GM18507 (cell line): ENCODE data around the gene POLR2J.
A peak's percentile ranks its signal among the peaks of the same experiment; 100 is the strongest.
"Not testable (repeated sequence)": the region's sequence is repeated elsewhere in the genome, so short reads cannot be mapped to it uniquely, and the experiment has no call there.

Experiments
- DNase-seq: peaks from one replicate; pipeline ENCODE4 v3.0.0; 2011; ENCODE audit warnings: low read depth; ENCODE audit not compliant: insufficient read length; ENCODE audit errors: extremely low spot score
- FAIRE-seq: peaks from 2 replicates; lab custom pipeline; 2011; peaks lifted over from hg19 to GRCh38; lab: Jason Lieb, UNC

POLR2J gene

GRCh38 chr7:102478314-102479208 lies at the start of gene POLR2J:
POLR2J (minus strand) TSS chr7:102478922; CDS start chr7:102478860, 62 bp downstream.
- FAIRE-seq = not testable (repeated sequence)

GRCh38 chr7:102527822-102528793 lies 49.4 kb upstream of the POLR2J start:
- not testable (repeated sequence) for DNase-seq, FAIRE-seq

More at GRCh38 chr7:102478314-102479208, at the start of gene POLR2J:
- DNase-seq = not testable (repeated sequence)

DNA sequence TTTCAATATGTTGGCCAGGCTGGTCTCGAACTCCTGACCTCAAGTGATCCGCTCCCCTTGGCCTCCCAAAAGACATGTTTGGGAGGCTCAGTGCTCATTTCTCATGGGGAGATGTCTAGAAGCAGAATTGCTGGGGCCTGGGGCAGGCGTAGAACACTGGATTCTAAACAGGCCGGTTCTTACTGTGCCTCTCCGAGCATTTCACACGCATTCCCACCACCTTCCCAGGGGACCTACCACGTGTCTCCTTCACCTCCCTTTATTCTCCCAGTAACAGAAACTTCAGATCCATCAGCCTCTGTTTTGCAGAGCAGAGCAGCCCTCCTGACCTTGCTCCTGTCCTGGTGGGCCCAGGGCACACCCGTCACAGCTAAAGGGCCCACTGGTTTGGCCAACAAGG lies 48.5 kb upstream of the POLR2J start:
- FAIRE-seq, DNase-seq: not testable (repeated sequence)

DNA sequence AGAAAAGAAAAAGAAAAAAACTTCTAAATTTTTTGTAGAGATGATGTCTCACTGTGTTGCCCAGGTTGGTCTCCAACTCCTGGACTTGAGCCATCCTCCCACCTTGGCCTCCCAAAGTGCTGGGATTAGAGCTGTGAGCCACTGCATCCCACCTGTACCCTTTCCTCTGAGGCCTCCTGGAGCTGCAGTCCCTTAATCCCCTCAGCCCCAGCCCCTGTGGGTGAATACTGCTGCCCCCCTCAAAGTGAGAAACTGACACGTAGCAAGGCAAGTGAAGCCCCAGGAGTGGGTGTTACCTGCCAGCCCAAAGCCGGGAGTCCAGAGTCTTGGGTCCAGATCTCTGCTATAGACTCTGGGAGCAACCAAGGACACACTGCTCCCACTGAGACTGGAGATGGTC lies 46.1 kb upstream of the POLR2J start:
- DNase-seq, FAIRE-seq: not testable (repeated sequence)

DNA sequence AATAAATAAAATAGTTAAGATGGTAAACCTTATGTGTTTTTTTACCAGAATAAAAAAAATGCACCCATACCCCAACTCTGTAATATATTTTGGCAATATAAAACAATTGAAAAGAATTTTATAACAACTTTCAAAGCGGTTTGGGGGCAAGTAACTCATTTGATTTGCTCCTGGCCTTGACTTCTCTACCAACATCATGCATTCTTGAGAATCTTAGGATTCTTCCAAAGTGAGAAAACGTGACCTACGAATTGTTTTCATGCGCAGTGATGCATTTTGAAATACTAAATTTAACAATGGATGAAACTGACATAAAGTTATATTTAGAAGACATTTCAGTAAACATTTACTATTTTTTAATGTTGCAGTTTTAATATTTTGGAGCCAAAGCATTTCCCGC lies 42.1 kb upstream of the POLR2J start:
- not testable (repeated sequence) for DNase-seq, FAIRE-seq

GRCh38 chr7:102517550-102518147 lies 38.9 kb upstream of the POLR2J start, which contains the start of gene RASA4B:
RASA4B (minus strand) TSS chr7:102517777; CDS start chr7:102517710, 67 bp downstream.
- FAIRE-seq = peak; percentile 29
- DNase-seq = not testable (repeated sequence)

DNA sequence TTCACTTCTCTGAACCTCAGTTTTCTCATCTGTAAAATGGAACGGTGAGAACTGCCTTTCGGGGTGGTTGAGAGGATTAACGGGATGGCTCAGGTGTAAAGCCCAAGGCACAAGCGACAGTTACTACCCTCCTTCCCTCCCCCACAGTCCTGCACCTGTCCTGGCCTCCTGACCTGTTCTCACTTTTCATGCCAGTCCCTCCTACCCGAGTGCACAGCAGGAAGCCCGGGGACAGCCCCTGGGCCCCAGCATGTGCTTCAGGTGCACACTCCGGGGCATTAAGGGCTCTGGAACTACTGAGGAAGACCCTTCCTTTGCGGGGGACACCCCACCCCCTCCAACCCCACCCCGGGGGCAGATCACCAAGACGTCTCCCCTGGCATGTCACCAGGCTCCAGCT lies 38.2 kb upstream of the POLR2J start:
- DNase-seq = not testable (repeated sequence)
- peak; percentile 63 for FAIRE-seq

DNA sequence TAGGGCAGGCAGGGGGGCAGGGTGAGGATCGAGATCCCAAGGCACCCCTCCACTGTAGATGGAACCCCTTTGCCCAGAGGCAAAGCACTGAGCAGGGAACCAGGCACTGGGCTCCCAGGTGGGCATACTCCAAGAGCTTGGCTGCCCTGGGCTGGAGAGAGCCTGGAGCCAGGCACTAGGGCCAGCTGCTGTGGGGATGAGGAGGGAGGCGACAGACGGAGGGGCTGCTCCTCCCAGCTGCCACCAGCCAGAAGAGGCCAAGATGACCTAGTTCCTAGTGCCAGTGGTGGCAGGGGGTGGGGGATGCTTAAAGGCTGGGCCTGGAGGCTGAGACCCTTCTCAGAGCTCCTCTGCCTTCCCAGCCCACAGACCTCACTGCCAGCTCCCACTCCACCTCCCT lies 37.2 kb upstream of the POLR2J start:
- not testable (repeated sequence) for FAIRE-seq, DNase-seq

GRCh38 chr7:102514881-102515721 lies 36.4 kb upstream of the POLR2J start:
- peak; percentile 92 for FAIRE-seq
- DNase-seq = not testable (repeated sequence)

GRCh38 chr7:102512642-102513221 lies 34.0 kb upstream of the POLR2J start:
- FAIRE-seq, DNase-seq: not testable (repeated sequence)

DNA sequence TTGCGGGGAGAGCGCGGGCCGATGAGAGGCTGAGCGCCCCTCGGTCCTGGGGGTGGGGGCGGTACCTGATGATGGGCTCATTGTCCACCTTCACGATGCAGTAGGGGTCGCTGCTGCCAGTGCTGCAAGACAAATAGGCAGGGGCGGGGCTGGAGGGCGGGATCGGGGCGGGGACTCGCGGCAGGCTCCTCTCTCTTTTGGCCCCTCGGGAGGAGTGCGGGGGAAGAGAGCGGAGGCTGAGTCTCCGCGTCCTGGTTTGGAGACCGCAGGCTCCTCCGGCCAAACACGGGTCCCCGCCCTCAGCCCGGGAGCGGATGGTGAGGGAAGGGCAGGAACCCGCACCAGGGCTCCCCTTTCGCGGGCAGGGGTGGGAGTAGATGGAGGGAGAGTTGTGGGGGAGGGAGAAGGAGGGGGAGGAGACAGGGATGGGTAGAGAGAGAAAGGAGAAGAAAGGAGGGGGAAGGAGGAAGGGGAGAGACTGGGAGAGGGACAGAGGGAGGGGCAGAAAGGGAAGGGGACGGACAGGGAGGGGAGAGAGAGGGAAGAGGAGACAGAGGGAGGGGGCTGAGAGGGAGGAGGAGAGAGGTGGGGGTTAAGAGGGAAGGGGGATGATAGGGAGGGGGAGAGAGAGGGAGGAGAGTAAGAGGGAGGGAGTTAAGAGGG lies 33.3 kb upstream of the POLR2J start:
- not testable (repeated sequence) for DNase-seq
- FAIRE-seq = peak; percentile 71

- DNase-seq = not testable (repeated sequence)
These were observed 31.9 kb upstream of the POLR2J start for GRCh38 chr7:102510575-102510974.

DNA sequence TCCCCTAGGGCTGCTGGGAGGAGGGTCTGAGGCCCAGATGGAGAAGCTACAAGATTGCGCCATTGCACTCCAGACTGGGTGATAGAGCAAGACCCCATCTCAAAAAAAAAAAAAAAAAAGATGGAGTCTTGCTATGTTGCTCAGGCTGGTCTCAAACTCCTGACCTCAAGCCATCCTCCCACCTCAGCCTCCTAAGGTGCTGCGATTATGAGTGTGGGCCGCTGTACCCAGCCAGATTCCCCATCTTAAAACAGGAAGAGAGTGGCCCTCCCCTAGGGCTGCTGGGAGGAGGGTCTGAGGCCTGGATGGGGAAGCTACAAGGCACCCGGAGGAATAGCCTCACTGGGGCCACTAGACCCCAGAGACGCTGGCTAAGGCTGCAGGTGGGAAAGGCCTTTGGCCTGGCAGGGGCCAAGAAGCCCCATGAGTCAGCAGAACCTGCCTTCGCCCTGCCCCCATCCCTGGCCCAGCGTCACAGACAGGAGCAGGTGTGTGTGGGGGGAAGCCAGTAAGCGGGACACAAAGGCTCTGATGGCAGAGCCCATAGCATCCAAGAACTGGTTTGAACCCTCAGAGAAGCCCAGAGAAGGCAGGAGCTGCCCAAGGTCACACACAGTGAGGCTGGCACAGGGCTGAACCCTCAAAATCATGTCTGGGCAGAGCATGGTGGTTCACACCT lies 28.8 kb upstream of the POLR2J start:
- not testable (repeated sequence) for DNase-seq, FAIRE-seq

More at GRCh38 chr7:102510575-102510974, 31.9 kb upstream of the POLR2J start:
- not testable (repeated sequence) for FAIRE-seq

- not testable (repeated sequence) for FAIRE-seq, DNase-seq
These were observed 26.8 kb upstream of the POLR2J start for GRCh38 chr7:102505298-102506185.

- not testable (repeated sequence) for DNase-seq, FAIRE-seq
These were observed 24.4 kb upstream of the POLR2J start for GRCh38 chr7:102503141-102503540.

- not testable (repeated sequence) for FAIRE-seq, DNase-seq
These were observed 19.6 kb upstream of the POLR2J start for GRCh38 chr7:102498321-102498720.
